ENCODE measurements around the gene SVEP1.
"Not testable (repeated sequence)": the region's sequence is repeated elsewhere in the genome, so short reads cannot be mapped to it uniquely, and the experiment has no call there.

The SVEP1 gene

DNA sequence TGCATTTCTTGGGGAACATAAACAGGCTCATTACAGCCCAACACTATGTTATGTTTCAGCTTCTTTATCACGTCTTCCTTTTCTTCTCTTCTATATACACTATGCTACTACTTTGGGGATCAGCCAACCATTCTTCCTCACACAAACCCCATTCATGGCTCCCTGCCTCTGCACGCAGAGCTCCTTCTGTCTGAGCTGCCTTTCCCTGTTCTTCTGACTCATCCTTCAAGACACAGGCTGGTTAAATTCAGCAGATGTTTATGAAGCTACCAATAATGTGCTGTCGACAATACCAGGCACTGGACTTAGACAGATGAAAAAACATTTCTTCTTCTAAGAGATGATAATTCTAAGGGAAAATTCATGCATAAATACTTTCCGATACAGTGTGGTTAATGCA lies 139.4 kb downstream of the SVEP1 start:
- no peaks in the 10 kb centered on the region for H3K9me3 Mint-ChIP-seq
- H3K4me1 Mint-ChIP-seq (ENCODE audit: low read depth), result no peaks in the 10 kb centered on the region
- H3K4me3 Mint-ChIP-seq, result no peak overlapping the region
- H3K27me3 Mint-ChIP-seq, result peaks cover 9% of the 10 kb centered on the region
- no peaks in the 10 kb centered on the region for H3K36me3 Mint-ChIP-seq (ENCODE audit: low read depth)
- intact Hi-C loops (cut with micrococcal nuclease), result no loop called here
- no peak overlapping the region for H3K27ac Mint-ChIP-seq

DNA sequence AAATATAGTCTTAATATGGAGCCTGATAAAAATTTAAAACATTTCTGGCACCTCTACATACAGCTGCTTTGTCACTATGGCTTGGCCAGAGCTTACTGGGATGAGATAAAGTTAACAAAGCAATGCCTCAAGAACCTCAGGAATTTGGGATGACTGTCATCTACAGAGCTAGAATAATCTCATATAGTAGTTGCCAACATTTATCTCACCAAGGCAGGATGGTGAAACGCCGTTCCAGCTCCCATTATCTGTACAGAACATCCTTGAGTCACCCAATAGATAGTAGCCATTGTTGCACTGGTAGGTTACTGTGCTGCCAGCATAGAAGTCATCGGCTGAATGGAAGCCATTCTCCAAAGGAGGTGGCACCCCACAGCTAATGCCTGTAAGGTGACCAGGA lies 147.3 kb downstream of the SVEP1 start:
- Mint-ChIP-seq H3K4me3 (no peak overlapping the region), H3K9me3 (no peaks in the 10 kb centered on the region), H3K27ac (no peak overlapping the region), H3K4me1 (ENCODE audit: low read depth) (peaks cover 5% of the 10 kb centered on the region), H3K27me3 (peaks cover 3% of the 10 kb centered on the region), H3K36me3 (ENCODE audit: low read depth) (no peaks in the 10 kb centered on the region)
- intact Hi-C loops (cut with micrococcal nuclease), result no loop called here

DNA sequence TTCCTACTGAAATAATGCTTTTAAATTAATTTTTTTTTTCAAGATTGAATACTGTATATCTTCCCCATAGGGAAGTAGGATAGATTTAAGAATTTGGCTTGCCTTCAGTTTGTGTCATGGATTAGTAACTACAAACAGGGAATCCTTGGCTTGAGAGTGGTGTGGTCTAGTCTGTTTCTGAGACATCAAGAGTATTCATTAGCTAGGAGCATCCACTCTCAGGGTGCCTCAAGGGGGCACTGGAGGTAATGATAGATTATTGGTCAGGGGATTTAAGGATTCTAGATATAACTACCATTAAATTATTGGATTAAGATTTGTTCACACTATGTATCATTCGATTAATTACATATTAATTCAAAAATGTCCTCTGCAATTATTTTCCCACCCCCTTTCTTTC lies 150.1 kb downstream of the SVEP1 start:
- intact Hi-C loops (cut with micrococcal nuclease), result loop anchor here (5.0 kb wide), 2 partner anchors 193 to 247 kb away; no protein-coding TSS in a partner anchor

DNA sequence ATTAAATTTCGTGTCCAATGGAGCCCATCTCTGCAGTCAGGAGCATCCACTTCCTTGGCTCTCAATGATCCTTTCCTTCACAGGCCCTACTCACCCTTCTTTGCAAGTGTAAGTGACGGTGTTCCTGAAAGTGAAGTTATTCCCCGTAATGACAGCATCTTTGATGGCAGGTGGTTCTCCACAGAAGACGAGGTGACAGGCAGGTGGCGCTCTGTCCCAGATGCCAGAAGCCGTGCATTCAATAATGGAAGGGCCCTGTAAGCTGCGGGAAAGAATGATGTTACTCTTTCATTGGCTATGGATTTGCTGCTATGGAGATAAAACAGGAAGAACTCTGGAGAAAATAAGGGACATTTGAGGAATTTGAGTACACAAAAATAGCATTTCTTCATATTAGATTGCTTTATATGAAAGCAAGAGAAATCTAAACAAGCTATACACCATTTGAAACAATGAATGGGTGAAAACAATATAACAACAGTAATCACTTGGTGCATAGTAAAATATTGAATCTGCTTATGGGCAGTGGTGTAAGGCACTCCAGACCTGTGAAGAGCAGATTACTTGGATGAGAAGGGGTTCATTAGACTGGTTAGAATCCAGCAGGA lies 151.9 kb downstream of the SVEP1 start:
- Mint-ChIP-seq H3K9me3 (no peaks in the 10 kb centered on the region), H3K27me3 (peaks cover 3% of the 10 kb centered on the region), H3K4me3 (no peak overlapping the region), H3K4me1 (ENCODE audit: low read depth) (peaks cover 5% of the 10 kb centered on the region), H3K36me3 (ENCODE audit: low read depth) (no peaks in the 10 kb centered on the region), H3K27ac (no peak overlapping the region)
- intact Hi-C loops (cut with micrococcal nuclease), result loop anchor here (5.0 kb wide), 2 partner anchors 195 to 245 kb away; no protein-coding TSS in a partner anchor

More for the DNA sequence above, 150.1 kb downstream of the SVEP1 start:
- Mint-ChIP-seq H3K9me3 (no peaks in the 10 kb centered on the region), H3K36me3 (ENCODE audit: low read depth) (no peaks in the 10 kb centered on the region), H3K4me3 (no peak overlapping the region), H3K27ac (no peak overlapping the region), H3K4me1 (ENCODE audit: low read depth) (peaks cover 5% of the 10 kb centered on the region), H3K27me3 (peaks cover 3% of the 10 kb centered on the region)

DNA sequence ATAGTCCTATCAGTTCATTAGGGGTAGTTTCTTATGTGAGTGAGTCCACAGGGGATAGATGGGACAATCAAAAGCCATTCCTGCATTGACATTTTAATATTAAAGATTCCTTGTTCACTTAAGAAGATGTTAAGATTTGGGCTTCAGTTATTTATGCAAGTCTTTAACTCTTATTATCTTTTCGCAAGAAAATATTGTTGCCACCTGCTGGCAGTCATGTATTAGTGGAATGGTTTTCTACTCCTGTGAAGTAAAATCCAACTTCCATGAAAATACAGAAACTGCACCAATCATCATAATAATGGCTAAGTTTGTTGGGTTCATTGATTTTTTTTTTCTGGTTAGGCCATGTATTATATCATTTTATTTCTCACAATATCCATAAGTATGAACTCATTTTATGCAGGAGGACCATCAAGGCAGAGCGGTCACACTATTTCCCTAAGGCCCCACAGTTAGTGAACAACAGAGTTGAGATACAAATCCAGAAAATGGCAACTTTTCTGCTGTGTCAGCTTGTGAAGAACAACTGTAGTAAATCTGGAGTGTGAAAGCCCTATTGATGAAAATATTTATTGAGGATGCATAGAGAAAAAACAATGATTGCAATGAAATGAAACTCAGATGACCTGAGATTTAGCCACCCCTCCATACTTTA lies 153.4 kb downstream of the SVEP1 start:
- Mint-ChIP-seq H3K27ac (no peak overlapping the region), H3K9me3 (no peaks in the 10 kb centered on the region), H3K4me1 (ENCODE audit: low read depth) (peaks cover 5% of the 10 kb centered on the region), H3K36me3 (ENCODE audit: low read depth) (no peaks in the 10 kb centered on the region), H3K27me3 (peaks cover 3% of the 10 kb centered on the region), H3K4me3 (no peak overlapping the region)
- intact Hi-C loops (cut with micrococcal nuclease), result loop anchor here (5.0 kb wide), 2 partner anchors 196 to 244 kb away; no protein-coding TSS in a partner anchor

GRCh38 chr9:110414471-110414870 lies 165.1 kb downstream of the SVEP1 start:
- Mint-ChIP-seq H3K27me3 (peaks cover 3% of the 10 kb centered on the region), H3K27ac (no peak overlapping the region), H3K36me3 (ENCODE audit: low read depth) (no peaks in the 10 kb centered on the region), H3K9me3 (peaks cover 13% of the 10 kb centered on the region), H3K4me3 (no peak overlapping the region), H3K4me1 (ENCODE audit: low read depth) (no peaks in the 10 kb centered on the region)
- intact Hi-C loops (cut with micrococcal nuclease), result no loop called here

GRCh38 chr9:110410961-110411360 lies 168.6 kb downstream of the SVEP1 start:
- intact Hi-C loops (cut with micrococcal nuclease), result no loop called here
- Mint-ChIP-seq H3K4me3 (no peak overlapping the region), H3K27me3 (peaks cover 14% of the 10 kb centered on the region), H3K9me3 (peaks cover under 1% of the 10 kb centered on the region), H3K27ac (no peak overlapping the region), H3K4me1 (ENCODE audit: low read depth) (no peaks in the 10 kb centered on the region), H3K36me3 (ENCODE audit: low read depth) (no peaks in the 10 kb centered on the region)

- Mint-ChIP-seq H3K27ac (no peak overlapping the region), H3K4me1 (ENCODE audit: low read depth) (no peaks in the 10 kb centered on the region), H3K4me3 (no peak overlapping the region), H3K36me3 (ENCODE audit: low read depth) (no peaks in the 10 kb centered on the region), H3K27me3 (peaks cover 15% of the 10 kb centered on the region), H3K9me3 (no peaks in the 10 kb centered on the region)
- intact Hi-C loops (cut with micrococcal nuclease), result no loop called here
Measured at GRCh38 chr9:110408598-110408997, 170.9 kb downstream of the SVEP1 start.

DNA sequence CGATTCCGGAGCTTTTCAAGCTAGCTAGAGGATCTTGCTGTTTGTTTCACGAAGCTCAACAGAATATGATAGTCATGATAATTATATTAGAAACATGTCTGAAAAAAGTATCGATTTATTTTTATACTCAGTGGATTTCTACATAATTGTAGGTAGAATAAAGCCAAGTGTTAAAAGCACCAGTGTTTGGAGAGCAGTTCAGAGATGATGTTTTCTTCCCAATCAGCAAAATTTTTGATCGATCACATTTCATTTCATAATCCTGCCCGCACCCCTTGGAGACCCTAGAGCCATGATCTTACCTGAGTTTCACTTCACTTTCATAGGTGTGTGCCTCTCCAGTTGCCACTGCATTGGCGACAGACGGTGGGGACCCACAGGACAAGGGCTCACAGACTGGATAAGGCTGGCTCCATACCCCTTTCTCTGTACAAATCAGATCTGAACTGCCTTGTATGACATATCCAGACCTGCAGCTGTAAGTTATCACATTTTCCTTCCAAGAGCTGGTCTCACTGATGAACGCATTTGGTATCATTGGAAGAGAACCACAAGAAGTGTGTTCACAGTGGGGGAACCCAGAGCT lies 173.6 kb downstream of the SVEP1 start:
- Mint-ChIP-seq H3K27ac (no peak overlapping the region), H3K36me3 (ENCODE audit: low read depth) (no peaks in the 10 kb centered on the region), H3K27me3 (peaks cover 13% of the 10 kb centered on the region), H3K4me1 (ENCODE audit: low read depth) (no peaks in the 10 kb centered on the region), H3K9me3 (no peaks in the 10 kb centered on the region), H3K4me3 (no peak overlapping the region)
- intact Hi-C loops (cut with micrococcal nuclease), result no loop called here

- Mint-ChIP-seq H3K9me3 (no peaks in the 10 kb centered on the region), H3K27ac (no peak overlapping the region), H3K4me3 (no peak overlapping the region), H3K27me3 (peaks cover 16% of the 10 kb centered on the region), H3K4me1 (ENCODE audit: low read depth) (no peaks in the 10 kb centered on the region), H3K36me3 (ENCODE audit: low read depth) (no peaks in the 10 kb centered on the region)
- intact Hi-C loops (cut with micrococcal nuclease), result no loop called here
Measured at GRCh38 chr9:110404473-110404872, 175.1 kb downstream of the SVEP1 start.

DNA sequence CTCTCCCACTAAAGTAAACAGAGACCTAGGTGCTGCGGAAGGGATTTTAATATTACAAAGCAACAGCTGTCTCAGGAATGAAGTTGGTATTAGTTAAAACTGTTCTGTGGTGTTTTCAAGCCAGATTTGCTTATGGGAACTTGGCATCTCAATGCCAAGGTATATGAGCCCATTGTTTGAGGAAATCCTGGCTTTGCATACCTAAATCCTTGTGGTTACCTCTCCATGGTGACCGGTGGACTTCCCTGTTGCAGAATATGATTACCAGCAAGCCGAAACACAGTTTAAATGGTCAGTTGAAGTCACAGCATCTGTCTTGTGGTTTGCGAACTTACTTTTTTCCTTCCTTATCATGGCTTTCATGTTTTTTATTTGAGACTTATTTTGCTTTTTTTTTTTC lies 179.6 kb downstream of the SVEP1 start:
- H3K36me3 Mint-ChIP-seq (ENCODE audit: low read depth), result no peaks in the 10 kb centered on the region
- H3K4me1 Mint-ChIP-seq (ENCODE audit: low read depth), result no peaks in the 10 kb centered on the region
- H3K4me3 Mint-ChIP-seq, result no peak overlapping the region
- intact Hi-C loops (cut with micrococcal nuclease), result no loop called here
- peaks cover 7% of the 10 kb centered on the region for H3K27me3 Mint-ChIP-seq
- no peak overlapping the region for H3K27ac Mint-ChIP-seq
- H3K9me3 Mint-ChIP-seq, result no peaks in the 10 kb centered on the region

DNA sequence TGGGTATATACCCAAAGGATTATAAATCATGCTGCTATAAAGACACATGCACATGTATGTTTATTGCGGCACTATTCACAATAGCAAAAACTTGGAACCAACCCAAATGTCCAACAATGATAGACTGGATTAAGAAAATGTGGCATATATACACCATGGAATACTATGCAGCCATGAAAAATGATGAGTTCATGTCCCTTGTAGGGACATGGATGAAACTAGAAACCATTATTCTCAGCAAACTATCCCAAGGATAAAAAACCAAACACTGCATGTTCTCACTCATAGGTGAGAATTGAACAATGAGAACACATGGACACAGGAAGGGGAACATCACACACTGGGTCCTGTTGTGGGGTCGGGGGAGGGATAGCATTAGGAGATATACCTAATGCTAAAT lies 180.5 kb downstream of the SVEP1 start:
- H3K27ac Mint-ChIP-seq; H3K9me3 Mint-ChIP-seq; H3K27me3 Mint-ChIP-seq; H3K4me1 Mint-ChIP-seq (ENCODE audit: low read depth); H3K36me3 Mint-ChIP-seq (ENCODE audit: low read depth); intact Hi-C loops (cut with micrococcal nuclease); H3K4me3 Mint-ChIP-seq: not testable (repeated sequence)

GRCh38 chr9:110391826-110392485 lies 187.6 kb downstream of the SVEP1 start:
- H3K36me3 Mint-ChIP-seq (ENCODE audit: low read depth), result no peaks in the 10 kb centered on the region
- H3K27me3 Mint-ChIP-seq, result no peaks in the 10 kb centered on the region
- no peaks in the 10 kb centered on the region for H3K4me1 Mint-ChIP-seq (ENCODE audit: low read depth)
- intact Hi-C loops (cut with micrococcal nuclease), result no loop called here
- H3K9me3 Mint-ChIP-seq, result peaks cover 9% of the 10 kb centered on the region
- no peak overlapping the region for H3K27ac Mint-ChIP-seq
- no peak overlapping the region for H3K4me3 Mint-ChIP-seq

GRCh38 chr9:110389148-110389750 lies 190.3 kb downstream of the SVEP1 start:
- Mint-ChIP-seq H3K4me1 (ENCODE audit: low read depth) (no peaks in the 10 kb centered on the region), H3K27ac (no peak overlapping the region), H3K4me3 (no peak overlapping the region), H3K27me3 (no peaks in the 10 kb centered on the region), H3K9me3 (peaks cover 2% of the 10 kb centered on the region), H3K36me3 (ENCODE audit: low read depth) (no peaks in the 10 kb centered on the region)
- intact Hi-C loops (cut with micrococcal nuclease), result no loop called here

All from dendritic cell treated with granulocyte-macrophage colony-stimulating factor and Interleukin-4, amounts not matched to agents 40 ng/mL and 50 ng/mL, for 4 days (primary cell).